ENCODE measurements around the gene ABCA8.

The ABCA8 gene

GRCh38 chr17:68850749-68851510 is 104.3 kb downstream of the ABCA8 start:
- Histone ChIP-seq H3F3A (ENCODE audit: control insufficient read depth, insufficient read depth) (no peaks in the 10 kb centered on the region), H3K4me3 (ENCODE audit: low read length) (no peak overlapping the region), H3K9me2 (replicated peaks; ENCODE audit: control insufficient read depth, low read length) (no peaks in the 10 kb centered on the region), H3K79me2 (ENCODE audit: control insufficient read depth, low read length) (no peaks in the 10 kb centered on the region), H3K27ac (ENCODE audit: low read depth, low read length) (no peak overlapping the region), H3K9me3 (ENCODE audit: control insufficient read depth, insufficient read depth, low read length) (no peaks in the 10 kb centered on the region), H3K27me3 (ENCODE audit: control insufficient read depth, low read length) (no peaks in the 10 kb centered on the region), H3K4me2 (ENCODE audit: low read length) (no peak overlapping the region), H4K20me1 (ENCODE audit: control insufficient read depth, insufficient read depth, low read depth, low read length) (no peaks in the 10 kb centered on the region), H3K36me3 (ENCODE audit: control insufficient read depth, low read length) (no peaks in the 10 kb centered on the region), H3K4me1 (ENCODE audit: control insufficient read depth, low read length) (no peaks in the 10 kb centered on the region)
- TF ChIP-seq CTCF (IDR thresholded peaks at IDR 0.05; ENCODE audit: low read depth, low read length, poor library complexity, severe bottlenecking) (no peak), EZH2phosphoT487 (IDR thresholded peaks at IDR 0.05; ENCODE audit: borderline replicate concordance, low read length) (no peak)

GRCh38 chr17:68849673-68850610 is 105.2 kb downstream of the ABCA8 start:
- Histone ChIP-seq H3K27ac (ENCODE audit: low read depth, low read length) (no peak overlapping the region), H3K27me3 (ENCODE audit: control insufficient read depth, low read length) (no peaks in the 10 kb centered on the region), H3F3A (ENCODE audit: control insufficient read depth, insufficient read depth) (no peaks in the 10 kb centered on the region), H3K9me2 (replicated peaks; ENCODE audit: control insufficient read depth, low read length) (no peaks in the 10 kb centered on the region), H3K4me2 (ENCODE audit: low read length) (no peak overlapping the region), H3K4me1 (ENCODE audit: control insufficient read depth, low read length) (no peaks in the 10 kb centered on the region), H3K4me3 (ENCODE audit: low read length) (no peak overlapping the region), H3K9me3 (ENCODE audit: control insufficient read depth, insufficient read depth, low read length) (no peaks in the 10 kb centered on the region), H3K36me3 (ENCODE audit: control insufficient read depth, low read length) (no peaks in the 10 kb centered on the region), H3K79me2 (ENCODE audit: control insufficient read depth, low read length) (no peaks in the 10 kb centered on the region), H4K20me1 (ENCODE audit: control insufficient read depth, insufficient read depth, low read depth, low read length) (no peaks in the 10 kb centered on the region)
- TF ChIP-seq EZH2phosphoT487 (IDR thresholded peaks at IDR 0.05; ENCODE audit: borderline replicate concordance, low read length), result no peak
- no peak for TF ChIP-seq CTCF (IDR thresholded peaks at IDR 0.05; ENCODE audit: low read depth, low read length, poor library complexity, severe bottlenecking)

GRCh38 chr17:68847711-68848110 is 107.5 kb downstream of the ABCA8 start:
- Histone ChIP-seq H3K4me1 (ENCODE audit: control insufficient read depth, low read length) (no peaks in the 10 kb centered on the region), H3K36me3 (ENCODE audit: control insufficient read depth, low read length) (no peaks in the 10 kb centered on the region), H3F3A (ENCODE audit: control insufficient read depth, insufficient read depth) (no peaks in the 10 kb centered on the region), H3K4me2 (ENCODE audit: low read length) (no peak overlapping the region), H3K9me2 (replicated peaks; ENCODE audit: control insufficient read depth, low read length) (no peaks in the 10 kb centered on the region), H3K27ac (ENCODE audit: low read depth, low read length) (no peak overlapping the region), H3K27me3 (ENCODE audit: control insufficient read depth, low read length) (no peaks in the 10 kb centered on the region), H3K79me2 (ENCODE audit: control insufficient read depth, low read length) (no peaks in the 10 kb centered on the region), H3K4me3 (ENCODE audit: low read length) (no peak overlapping the region), H3K9me3 (ENCODE audit: control insufficient read depth, insufficient read depth, low read length) (no peaks in the 10 kb centered on the region), H4K20me1 (ENCODE audit: control insufficient read depth, insufficient read depth, low read depth, low read length) (no peaks in the 10 kb centered on the region)
- TF ChIP-seq CTCF (IDR thresholded peaks at IDR 0.05; ENCODE audit: low read depth, low read length, poor library complexity, severe bottlenecking) (no peak), EZH2phosphoT487 (IDR thresholded peaks at IDR 0.05; ENCODE audit: borderline replicate concordance, low read length) (no peak)
